Measurements from ENCODE around the gene IL4. TPM values are rescaled to one million over a fixed set of nuclear protein-coding genes. Genes with fewer than 3 reads are reported as not detected.
A peak's percentile ranks its signal among the peaks of the same experiment; 100 is the strongest.

The IL4 gene
- total and polyA plus RNA-seq, 9 of the 15 experiments (the other 6 are each of a cell fraction or from before 2014, with no cell fraction given): 0.22 to 0.62 TPM; not detected in 7

DNA sequence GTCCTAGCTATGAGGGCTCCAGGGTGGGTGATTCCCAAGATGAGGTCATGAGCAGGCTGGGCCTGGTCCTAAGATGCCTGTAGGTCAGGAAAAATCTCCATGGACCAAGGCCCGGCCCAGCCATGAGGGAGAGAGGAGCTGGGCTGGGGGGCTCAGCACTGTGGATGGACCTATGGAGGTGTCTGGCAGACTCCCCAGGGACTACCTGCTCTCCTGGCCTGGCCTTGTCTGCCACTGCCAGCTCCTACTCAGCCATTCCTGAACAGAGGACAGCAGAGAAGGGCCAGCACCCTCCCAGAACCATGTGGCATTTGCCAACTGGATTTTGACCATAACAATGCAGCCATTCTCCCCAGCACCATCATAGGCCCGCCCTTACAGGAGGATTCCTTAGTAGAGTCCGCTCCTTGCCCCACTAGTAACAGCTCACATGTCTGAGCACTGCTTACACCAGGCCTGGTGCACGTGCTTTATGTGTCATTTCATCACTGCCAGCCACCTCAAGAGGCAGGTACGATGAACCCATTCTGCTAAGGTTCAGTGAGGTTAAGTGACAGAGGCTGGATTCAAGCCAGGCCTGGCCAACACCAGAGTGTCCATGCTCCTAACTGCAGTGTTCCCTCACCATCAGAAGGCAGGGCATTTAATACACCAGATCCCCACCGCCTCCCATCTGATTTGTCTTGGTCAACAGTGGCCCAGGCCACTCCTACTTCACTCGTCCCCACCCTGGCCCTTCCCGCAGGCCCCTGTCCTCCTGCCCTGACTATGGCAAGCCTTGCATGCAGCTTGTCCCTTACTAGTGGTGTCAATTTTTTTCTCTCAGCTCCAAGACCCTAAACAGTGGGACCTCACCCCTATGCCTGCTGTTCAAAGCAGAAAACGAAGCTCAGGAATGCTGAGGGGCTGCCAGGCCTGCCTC lies 15.1 kb upstream of the IL4 start (continued):
- TF ChIP-seq, protein P1, sequence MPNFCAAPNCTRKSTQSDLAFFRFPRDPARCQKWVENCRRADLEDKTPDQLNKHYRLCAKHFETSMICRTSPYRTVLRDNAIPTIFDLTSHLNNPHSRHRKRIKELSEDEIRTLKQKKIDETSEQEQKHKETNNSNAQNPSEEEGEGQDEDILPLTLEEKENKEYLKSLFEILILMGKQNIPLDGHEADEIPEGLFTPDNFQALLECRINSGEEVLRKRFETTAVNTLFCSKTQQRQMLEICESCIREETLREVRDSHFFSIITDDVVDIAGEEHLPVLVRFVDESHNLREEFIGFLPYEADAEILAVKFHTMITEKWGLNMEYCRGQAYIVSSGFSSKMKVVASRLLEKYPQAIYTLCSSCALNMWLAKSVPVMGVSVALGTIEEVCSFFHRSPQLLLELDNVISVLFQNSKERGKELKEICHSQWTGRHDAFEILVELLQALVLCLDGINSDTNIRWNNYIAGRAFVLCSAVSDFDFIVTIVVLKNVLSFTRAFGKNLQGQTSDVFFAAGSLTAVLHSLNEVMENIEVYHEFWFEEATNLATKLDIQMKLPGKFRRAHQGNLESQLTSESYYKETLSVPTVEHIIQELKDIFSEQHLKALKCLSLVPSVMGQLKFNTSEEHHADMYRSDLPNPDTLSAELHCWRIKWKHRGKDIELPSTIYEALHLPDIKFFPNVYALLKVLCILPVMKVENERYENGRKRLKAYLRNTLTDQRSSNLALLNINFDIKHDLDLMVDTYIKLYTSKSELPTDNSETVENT (CRISPR knock-in tag; IDR thresholded peaks at IDR 0.05): no peak
- TF ChIP-seq HOXB6 (CRISPR knock-in tag; IDR thresholded peaks at IDR 0.05; ENCODE audit: borderline replicate concordance): no peak
- no peak for TF ChIP-seq FOXP1 (CRISPR knock-in tag; IDR thresholded peaks at IDR 0.05)

DNA sequence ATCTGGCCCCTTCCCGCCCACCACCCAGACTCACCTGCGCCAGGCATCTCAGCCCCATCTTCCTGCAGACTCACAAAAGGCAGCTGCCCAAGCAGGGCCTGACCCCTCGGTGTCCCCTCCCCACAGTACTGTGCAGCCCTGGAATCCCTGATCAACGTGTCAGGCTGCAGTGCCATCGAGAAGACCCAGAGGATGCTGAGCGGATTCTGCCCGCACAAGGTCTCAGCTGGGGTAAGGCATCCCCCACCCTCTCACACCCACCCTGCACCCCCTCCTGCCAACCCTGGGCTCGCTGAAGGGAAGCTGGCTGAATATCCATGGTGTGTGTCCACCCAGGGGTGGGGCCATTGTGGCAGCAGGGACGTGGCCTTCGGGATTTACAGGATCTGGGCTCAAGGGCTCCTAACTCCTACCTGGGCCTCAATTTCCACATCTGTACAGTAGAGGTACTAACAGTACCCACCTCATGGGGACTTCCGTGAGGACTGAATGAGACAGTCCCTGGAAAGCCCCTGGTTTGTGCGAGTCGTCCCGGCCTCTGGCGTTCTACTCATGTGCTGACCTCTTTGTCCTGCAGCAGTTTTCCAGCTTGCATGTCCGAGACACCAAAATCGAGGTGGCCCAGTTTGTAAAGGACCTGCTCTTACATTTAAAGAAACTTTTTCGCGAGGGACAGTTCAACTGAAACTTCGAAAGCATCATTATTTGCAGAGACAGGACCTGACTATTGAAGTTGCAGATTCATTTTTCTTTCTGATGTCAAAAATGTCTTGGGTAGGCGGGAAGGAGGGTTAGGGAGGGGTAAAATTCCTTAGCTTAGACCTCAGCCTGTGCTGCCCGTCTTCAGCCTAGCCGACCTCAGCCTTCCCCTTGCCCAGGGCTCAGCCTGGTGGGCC lies 13.9 kb upstream of the IL4 start:
- no TSS peak for BruUV-seq (replicated peaks)
- WGBS (ENCODE audit: insufficient coverage, low coverage, missing lambda C conversion rate): 81% methylated on average over 22 of the region's 23 CpGs
- Histone ChIP-seq H3K9me1 (ENCODE audit: control insufficient read depth, insufficient read depth, low read length) (no peaks in the 10 kb centered on the region), H3K79me2 (ENCODE audit: control insufficient read depth, insufficient read depth, low read length) (no peaks in the 10 kb centered on the region), H4K20me1 (replicated peaks; ENCODE audit: control insufficient read depth, insufficient read depth, low read length) (no peaks in the 10 kb centered on the region), H3K36me3 (ENCODE audit: control insufficient read depth, insufficient read depth, low read length) (no peaks in the 10 kb centered on the region), H2AFZ (ENCODE audit: low read depth, low read length) (no peak overlapping the region; the same call in 1 of the 2 replicates), H3K4me2 (ENCODE audit: insufficient read depth, low read length) (no peak overlapping the region), H3K4me3 (no peak overlapping the region), H3K9me3 (replicated peaks; ENCODE audit: control insufficient read depth, insufficient read depth, low read depth, low read length) (no peaks in the 10 kb centered on the region), H3K4me1 (replicated peaks in 1 of 2; ENCODE audit: control insufficient read depth in 2 of 2, insufficient read depth in 2 of 2, low read length in 2 of 2) (peaks cover 41 to 57% of the 10 kb centered on the region in 2 experiments), H3K27me3 (ENCODE audit: control insufficient read depth in 2 of 2, insufficient read depth in 2 of 2, low read length in 2 of 2) (no peaks in the 10 kb centered on the region), H3K27ac (ENCODE audit: extremely low read depth, low read depth, low read length) (no peak overlapping the region), H3K9ac (ENCODE audit: insufficient read depth in 1 of 2, low read depth in 2 of 2, low read length in 2 of 2) (peak overlapping the region in 1 of 2 experiments; percentile 81; a peak in 2 of 4 replicates)
- intact Hi-C loops (cut with micrococcal nuclease) (loop anchor here (5.0 kb wide), 2 partner anchors 77 to 162 kb away; partner anchors contain the start of gene KIF3A), in situ Hi-C loops (cut with MboI) (no loop called here)
- TF ChIP-seq MCM7 (IDR thresholded peaks at IDR 0.05): no peak
- no peak for TF ChIP-seq CSDE1 (IDR thresholded peaks at IDR 0.05)
- no peak for TF ChIP-seq DDX20 (tag; IDR thresholded peaks at IDR 0.05; ENCODE audit: low read depth)
- TF ChIP-seq PTRF (tag; IDR thresholded peaks at IDR 0.05): no peak
- TF ChIP-seq ZNF699 (CRISPR knock-in tag; IDR thresholded peaks at IDR 0.05; ENCODE audit: insufficient replicate concordance): no peak
- TF ChIP-seq C11orf30 (IDR thresholded peaks at IDR 0.05; ENCODE audit: low read depth): no peak
- CTCF ChIA-PET (ENCODE audit: low intra/inter-chr PET ratio): no interaction called here
- no peak for FAIRE-seq
- no peak for ATAC-seq
- DNase-seq (ENCODE audit: extremely low read depth in 1 of 4, low spot score in 3 of 4): no peak
- POLR2A ChIA-PET: interaction anchor here (0.5 to 2.4 kb wide), 7 partner anchors 10 to 119 kb away, joined by 3 to 7 read pairs (median 3); no protein-coding TSS in a partner anchor

Measured in K562 (cell line).